GM18870 (cell line): ENCODE data around the gene BACH2.

Experiments used
- ATAC-seq: cut with Tn5 transposase; IDR thresholded peaks from one replicate; pipeline ENCODE4 v1.9.1; 2021; ENCODE audit warnings: moderate library complexity; ENCODE audit not compliant: unreplicated experiment

BACH2 gene

GRCh38 chr6:90241229-90241880 is 55.3 kb downstream of the BACH2 start:
- ATAC-seq, result no peak

DNA sequence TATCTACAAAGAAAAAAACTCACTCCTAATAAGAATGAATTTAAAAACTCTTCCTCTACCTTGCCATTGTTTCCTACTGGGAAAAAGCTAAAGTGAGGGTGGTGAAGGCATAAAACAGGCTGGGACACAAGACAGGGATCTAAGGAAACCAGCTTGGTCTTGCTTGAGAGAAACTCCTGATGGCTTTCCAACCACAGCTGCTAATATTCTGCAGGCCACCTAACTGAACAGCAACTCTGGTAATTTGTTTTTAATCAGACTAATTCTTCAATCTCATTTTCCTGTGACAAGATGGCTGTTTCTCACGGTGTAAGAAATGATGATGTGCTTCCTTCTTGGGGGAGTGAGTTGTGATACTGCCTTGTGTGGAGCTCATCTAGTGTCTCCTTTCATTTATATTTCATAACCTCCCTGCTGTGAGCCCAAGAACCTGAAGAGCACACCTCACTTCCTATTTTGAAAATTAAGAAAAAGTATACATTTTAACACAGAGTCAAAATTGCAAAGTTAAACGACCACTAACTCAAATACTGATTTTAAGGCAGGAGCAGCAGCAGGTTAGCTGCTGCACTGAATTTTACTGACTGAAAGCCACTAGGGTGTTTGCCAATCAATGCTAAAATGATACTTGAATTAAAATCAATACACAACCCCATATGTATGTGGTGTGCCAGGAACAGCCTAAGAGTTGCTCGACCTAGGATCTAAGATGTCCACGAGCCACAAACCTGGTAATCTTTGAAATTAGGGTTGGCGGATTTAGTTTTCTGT is 58.0 kb downstream of the BACH2 start:
- ATAC-seq, result no peak

- ATAC-seq, result no peak
These were observed 59.2 kb downstream of the BACH2 start for GRCh38 chr6:90237350-90237990.

DNA sequence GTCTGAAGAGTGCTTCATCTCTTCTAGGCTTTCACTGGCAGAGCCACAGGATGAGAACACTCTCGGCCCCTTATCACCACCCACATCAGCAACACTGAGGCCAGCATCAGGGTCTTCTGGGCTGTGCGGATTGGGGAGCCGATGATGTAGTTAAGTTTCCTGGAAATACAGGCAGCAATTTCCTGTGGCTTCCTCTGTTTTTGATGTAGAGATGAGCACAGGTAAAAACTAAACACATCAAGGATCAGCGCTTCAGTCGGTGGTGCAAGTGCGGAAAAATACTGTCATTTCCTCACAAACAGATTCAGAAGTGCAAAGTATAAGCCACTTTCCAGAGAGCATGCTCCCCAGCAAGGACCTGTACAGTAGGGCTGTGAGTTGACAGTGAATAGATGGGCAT is 62.6 kb downstream of the BACH2 start:
- no peak for ATAC-seq

- ATAC-seq, result no peak
These were observed 63.4 kb downstream of the BACH2 start for GRCh38 chr6:90233213-90233612.

DNA sequence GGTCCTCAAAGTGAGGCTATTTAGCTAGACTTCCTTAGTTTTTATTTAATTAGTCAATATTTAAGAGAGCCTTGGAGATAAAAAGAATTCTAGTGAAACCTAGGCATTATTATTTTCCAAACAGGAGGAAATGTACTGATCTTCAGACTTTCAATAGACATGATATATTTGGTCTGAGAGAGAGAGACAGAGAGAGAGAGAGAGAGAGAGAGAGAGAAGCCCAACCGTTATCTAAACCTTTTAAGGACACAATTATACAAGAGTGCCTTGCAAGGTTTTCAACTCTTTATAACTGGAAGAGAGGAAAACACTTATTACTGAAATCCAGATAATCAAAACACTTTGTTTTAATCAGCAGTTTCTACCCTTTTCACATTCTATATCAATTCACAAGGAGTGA is 64.8 kb downstream of the BACH2 start:
- no peak for ATAC-seq

DNA sequence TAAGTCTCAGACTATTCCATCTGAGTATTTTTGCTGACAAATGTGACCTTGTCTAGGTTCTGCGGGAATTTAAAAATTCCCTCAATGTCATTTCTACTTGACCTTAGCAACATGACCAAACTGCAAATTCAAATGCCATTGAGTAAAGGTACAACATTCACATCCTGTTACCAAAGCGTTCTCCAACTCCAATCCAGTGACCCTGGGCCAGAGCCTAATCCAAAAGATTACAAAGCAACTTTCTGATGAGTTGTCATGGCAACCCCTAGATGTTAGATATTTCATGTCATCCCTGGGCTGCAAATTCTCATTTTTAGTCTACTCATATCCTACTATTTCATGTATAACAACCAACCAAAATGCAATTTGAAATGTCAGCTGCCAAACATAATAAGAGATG is 65.3 kb downstream of the BACH2 start:
- ATAC-seq, result no peak

DNA sequence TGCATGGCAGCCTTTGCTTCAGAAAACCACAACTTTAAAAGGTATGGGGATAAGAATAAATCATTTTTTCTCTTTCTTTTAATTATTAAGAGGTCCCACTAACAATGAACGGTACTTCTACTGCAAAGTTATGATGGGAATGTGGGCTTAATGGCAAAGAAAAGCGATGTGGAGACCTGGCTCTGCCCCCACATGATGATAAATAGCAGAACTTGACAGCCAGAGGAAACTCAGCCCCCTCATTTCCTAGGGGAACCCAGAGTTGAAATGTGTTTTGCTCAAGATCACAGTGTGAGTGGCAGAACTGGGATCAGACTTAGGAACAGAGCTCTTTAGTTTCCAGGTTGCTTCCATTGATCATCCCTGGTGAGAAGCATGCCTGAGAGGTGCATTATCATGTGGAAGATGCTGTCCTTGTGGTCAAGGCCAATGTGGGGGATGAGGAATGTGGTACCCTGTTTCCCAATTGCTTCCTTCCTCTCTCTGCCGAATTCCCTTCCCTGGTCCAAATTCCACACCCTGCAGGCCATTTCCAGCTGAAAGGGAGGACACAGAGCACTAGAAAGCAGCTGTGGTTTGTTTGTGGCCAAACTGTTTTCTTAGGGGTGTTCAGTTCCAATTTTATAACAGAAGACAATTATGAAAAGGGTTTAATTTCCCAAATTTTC is 66.0 kb downstream of the BACH2 start:
- ATAC-seq, result no peak

- ATAC-seq, result no peak
These were observed 67.2 kb downstream of the BACH2 start for GRCh38 chr6:90229331-90230010.

DNA sequence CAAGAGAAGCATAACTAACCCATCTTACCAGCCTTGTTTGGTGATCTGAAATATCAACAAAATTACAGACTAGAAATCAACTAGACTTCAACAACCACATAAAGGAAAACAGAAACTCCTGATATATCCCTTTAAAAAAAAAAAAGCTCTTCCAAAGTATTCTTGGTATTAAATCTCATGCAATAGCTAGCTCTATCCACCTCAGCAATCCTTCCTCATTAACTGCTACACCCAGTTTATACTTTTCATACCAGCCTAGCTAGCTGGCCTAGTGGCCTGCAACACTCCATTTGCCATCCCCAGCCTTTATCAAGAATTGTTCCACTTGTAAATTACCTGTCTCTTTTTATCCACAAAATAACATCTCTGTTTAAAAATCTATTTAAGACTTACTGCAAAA is 69.0 kb downstream of the BACH2 start:
- ATAC-seq, result no peak

DNA sequence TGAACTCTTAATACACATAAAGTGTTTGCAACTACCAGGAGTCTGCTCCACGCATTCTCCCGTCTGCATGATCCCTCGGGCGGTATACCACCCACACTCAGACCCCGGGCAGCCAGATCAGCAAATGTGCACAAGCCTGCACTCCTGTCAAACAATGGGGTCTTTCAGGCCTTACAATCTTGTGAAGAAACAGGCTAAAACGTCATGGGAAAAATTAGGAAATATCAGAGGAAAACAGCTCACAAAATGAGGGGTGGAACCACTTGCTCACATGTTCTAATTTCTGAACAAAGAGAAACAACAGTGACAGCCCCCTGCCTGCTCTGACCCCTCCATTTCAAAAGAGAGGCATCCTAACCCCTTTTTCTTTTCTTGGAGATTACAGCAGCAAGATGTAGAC is 69.4 kb downstream of the BACH2 start:
- ATAC-seq, result no peak

DNA sequence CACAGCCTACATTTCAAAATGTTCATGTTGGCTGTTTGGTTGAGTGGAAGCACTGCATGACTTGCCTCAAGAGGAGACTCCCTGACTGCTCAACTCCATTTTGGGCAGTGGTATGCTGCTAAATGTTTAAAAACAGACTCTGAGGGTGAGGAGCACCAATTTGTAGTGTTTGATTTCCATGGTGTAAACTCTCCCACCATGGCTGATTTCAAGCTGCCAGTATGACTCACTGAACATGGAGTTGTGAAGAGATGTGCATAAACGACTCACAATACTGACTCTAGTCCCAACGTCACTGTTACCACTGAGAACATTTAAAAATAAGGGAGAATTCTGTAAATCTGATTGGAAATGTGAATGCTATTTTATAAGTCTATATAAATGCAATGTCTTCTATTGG is 70.4 kb downstream of the BACH2 start:
- ATAC-seq, result no peak

DNA sequence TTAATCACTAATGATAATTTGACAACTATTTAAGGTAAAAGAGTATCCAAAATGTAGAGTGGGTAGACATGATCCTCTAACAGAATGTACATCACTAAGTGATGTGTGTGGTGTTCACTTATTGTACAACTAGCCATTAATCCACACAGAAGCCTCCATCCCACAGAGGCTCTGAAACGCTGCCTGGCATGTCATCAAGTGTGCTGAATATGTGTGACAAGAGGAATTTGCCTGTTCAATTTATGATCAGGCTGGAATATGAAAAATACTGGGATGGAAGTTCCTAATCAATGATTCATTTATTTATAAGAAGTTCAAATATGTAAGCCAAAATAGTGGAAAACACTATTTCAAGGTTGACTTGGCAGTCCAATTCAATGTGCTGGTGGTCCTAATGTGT is 72.4 kb downstream of the BACH2 start:
- ATAC-seq, result no peak

DNA sequence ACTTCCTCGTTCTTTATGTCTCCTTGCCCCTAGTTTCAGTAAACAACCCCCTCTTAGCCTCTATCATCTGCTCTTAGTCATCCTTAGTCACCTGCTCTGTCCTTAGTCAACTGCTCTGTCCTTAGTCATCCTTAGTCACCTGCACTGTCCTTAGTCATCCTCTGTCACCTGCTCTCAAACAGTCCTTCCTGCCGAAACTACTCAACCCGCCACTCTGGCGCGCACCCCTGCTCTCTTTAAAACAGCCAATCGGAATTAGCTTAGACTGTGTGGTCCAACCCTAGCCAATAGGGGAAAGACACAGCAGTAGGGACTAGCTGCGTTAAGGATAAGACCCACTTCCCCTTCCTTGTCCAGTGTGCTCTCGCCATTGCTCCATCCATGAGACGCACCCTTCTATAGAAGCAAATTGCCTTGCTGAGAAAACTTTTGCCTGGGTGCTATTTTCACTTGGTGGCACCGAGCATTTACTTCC is 73.9 kb downstream of the BACH2 start:
- no peak for ATAC-seq

DNA sequence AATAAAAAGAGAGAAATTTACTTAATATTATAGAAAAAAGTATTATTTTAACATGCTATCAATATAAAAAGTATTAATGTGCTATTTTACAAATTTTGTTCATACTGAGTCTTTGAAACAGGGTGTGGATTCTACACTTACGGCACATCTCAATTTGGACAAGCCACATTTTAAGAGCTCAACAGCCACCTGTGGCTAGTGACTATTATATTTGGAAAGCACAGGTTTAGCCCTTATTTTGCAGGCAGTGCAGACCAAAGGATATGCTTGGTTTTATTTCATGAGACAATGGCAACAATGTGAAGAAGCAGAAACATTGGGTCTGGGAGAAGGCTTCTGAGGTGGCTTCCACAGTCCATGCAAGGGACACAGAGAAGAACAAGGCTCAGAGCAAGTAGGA is 74.6 kb downstream of the BACH2 start:
- ATAC-seq, result no peak

DNA sequence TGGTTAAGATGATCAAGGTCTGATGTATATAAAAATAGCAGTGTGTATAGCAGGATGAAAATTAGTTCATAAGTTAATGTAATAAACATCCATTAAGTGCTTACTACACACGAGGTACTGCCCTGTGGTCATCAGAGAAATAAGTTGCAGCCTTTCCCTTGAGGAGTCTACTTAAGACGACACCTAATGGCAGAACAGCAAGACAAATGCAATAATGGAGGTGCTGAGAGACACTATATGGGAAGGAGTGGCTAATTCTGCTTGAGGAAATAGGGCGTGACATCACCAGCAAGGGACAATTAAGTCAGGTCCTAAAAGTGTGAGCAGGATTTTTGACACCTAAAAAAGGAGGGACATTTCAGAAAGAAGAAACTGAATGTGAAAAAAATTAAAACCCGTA is 75.2 kb downstream of the BACH2 start:
- no peak for ATAC-seq

DNA sequence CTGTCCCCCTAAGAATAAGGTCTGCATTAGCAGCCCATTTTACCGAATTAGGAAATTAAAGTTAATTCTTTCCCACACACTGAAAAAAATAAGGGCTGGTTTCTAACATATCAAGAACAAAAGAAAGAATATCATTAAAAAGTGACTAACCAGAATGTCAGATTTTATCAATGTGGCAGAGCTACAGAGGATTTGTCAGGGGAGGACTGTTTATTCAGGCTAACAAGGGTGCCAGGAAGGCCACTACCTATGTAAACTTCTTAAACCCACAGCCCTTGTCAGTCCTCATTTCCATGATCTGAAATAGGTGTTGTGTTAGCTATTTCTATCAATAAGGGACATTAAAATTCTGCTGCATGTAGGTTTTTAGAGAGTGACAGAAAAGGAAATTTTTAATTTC is 76.4 kb downstream of the BACH2 start:
- ATAC-seq, result no peak

- no peak for ATAC-seq
These were observed 77.2 kb downstream of the BACH2 start for GRCh38 chr6:90219209-90219985.

- no peak for ATAC-seq
These were observed 77.8 kb downstream of the BACH2 start for GRCh38 chr6:90218959-90219208.

GRCh38 chr6:90217506-90218127 is 79.0 kb downstream of the BACH2 start:
- no peak for ATAC-seq
